ENCODE results near the gene EML4.

Gene EML4

DNA sequence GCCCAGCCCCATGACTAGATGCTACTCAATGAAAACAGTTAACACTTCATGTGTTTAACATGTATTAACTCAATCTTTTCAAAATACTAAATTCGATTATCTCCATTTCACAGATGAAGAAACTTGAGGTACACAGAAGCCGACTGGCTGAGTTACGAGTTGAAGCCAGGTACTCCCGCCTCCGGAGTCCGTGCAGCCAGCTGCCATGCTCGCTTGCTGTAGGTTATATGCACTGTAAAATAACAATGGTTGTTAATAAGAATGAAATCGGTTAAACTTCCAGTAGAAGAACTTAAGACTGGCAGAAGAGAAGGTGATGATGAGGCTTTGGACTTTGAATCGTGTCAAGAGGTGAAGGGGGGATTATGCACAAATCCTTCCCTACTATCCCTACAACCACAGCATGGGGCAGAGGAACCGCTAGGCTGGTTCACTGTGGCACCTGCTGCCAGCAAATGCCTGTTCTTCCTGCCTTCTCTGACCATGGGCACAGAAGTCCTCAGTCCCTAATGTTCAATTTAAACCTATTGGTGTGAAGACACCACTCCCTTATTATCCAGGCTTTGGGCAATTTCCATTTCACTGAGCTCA, 166.5 kb downstream of the EML4 start:
- H3K9me3 ChIP-seq (ENCODE audit: insufficient read depth, low read depth, low read length) = no peaks in the 10 kb centered on the region
- no peaks in the 10 kb centered on the region for H3F3A ChIP-seq (ENCODE audit: low read depth)
- H3K79me2 ChIP-seq (ENCODE audit: insufficient read depth, low read length) = no peaks in the 10 kb centered on the region
- H3K9me2 ChIP-seq (replicated peaks; ENCODE audit: low read depth, low read length) = no peaks in the 10 kb centered on the region
- no peak overlapping the region for H3K9ac ChIP-seq (ENCODE audit: low read depth, low read length, poor library complexity, severe bottlenecking)
- peaks cover 31% of the 10 kb centered on the region; the same call in 1 of the 2 replicates for H3K36me3 ChIP-seq (ENCODE audit: insufficient read depth, low read length)
- no peak for TF ChIP-seq EZH2phosphoT487 (IDR thresholded peaks at IDR 0.05; ENCODE audit: borderline replicate concordance)
- TF ChIP-seq, protein P1, sequence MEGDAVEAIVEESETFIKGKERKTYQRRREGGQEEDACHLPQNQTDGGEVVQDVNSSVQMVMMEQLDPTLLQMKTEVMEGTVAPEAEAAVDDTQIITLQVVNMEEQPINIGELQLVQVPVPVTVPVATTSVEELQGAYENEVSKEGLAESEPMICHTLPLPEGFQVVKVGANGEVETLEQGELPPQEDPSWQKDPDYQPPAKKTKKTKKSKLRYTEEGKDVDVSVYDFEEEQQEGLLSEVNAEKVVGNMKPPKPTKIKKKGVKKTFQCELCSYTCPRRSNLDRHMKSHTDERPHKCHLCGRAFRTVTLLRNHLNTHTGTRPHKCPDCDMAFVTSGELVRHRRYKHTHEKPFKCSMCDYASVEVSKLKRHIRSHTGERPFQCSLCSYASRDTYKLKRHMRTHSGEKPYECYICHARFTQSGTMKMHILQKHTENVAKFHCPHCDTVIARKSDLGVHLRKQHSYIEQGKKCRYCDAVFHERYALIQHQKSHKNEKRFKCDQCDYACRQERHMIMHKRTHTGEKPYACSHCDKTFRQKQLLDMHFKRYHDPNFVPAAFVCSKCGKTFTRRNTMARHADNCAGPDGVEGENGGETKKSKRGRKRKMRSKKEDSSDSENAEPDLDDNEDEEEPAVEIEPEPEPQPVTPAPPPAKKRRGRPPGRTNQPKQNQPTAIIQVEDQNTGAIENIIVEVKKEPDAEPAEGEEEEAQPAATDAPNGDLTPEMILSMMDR (conservative IDR thresholded peaks at IDR 0.05; ENCODE audit: low read length) = no peak
- H3K4me2 ChIP-seq (ENCODE audit: low read depth, low read length, poor library complexity, severe bottlenecking) = no peak overlapping the region
- H3K27me3 ChIP-seq (ENCODE audit: insufficient read depth, low read length, poor library complexity, severe bottlenecking) = no peaks in the 10 kb centered on the region
- no peaks in the 10 kb centered on the region for H4K20me1 ChIP-seq (ENCODE audit: insufficient read depth, low read length, poor library complexity, severe bottlenecking)
- no peak overlapping the region for H2AFZ ChIP-seq (ENCODE audit: low read length)
- H3K4me1 ChIP-seq (ENCODE audit: insufficient read depth, low read length, poor library complexity, severe bottlenecking) = no peaks in the 10 kb centered on the region
- H3K4me3 ChIP-seq (ENCODE audit: low read length, poor library complexity, severe bottlenecking) = no peak overlapping the region

DNA sequence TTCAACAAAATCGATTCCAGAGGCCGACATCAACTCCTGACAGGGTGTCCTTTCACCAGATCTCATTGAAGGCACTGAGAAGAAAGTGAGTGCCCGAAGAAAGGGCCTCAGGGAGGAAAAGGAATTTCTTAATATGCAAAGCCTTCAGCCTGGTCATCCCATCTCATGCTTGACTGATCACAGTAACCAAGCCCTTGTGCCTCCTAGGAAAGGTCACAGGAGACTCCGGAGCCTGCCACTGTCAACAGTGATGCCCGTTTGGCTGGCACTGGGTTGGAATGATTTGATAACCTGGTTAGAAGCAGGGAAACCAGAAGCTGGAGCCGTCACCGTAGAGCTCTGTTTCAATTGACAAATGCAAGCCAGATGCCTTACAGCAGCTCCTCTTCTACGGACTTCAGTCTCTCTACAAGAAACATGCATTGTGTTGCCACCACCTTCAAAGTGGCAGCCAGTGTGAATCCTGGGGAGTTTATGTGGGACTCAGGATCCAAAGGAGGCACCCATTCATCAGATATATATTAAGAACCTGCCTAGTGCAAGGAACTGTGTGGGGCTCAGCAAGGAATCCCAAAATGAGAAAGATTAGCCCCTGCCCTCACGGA, 167.3 kb downstream of the EML4 start:
- H3K27me3 ChIP-seq (ENCODE audit: insufficient read depth, low read length, poor library complexity, severe bottlenecking) = no peaks in the 10 kb centered on the region
- H3K79me2 ChIP-seq (ENCODE audit: insufficient read depth, low read length) = no peaks in the 10 kb centered on the region
- H3K9me2 ChIP-seq (replicated peaks; ENCODE audit: low read depth, low read length) = no peaks in the 10 kb centered on the region
- H3K4me2 ChIP-seq (ENCODE audit: low read depth, low read length, poor library complexity, severe bottlenecking) = no peak overlapping the region
- peaks cover 31% of the 10 kb centered on the region; the same call in 1 of the 2 replicates for H3K36me3 ChIP-seq (ENCODE audit: insufficient read depth, low read length)
- no peaks in the 10 kb centered on the region for H3F3A ChIP-seq (ENCODE audit: low read depth)
- no peak overlapping the region for H2AFZ ChIP-seq (ENCODE audit: low read length)
- H3K9ac ChIP-seq (ENCODE audit: low read depth, low read length, poor library complexity, severe bottlenecking) = no peak overlapping the region
- H3K4me3 ChIP-seq (ENCODE audit: low read length, poor library complexity, severe bottlenecking) = no peak overlapping the region
- H3K4me1 ChIP-seq (ENCODE audit: insufficient read depth, low read length, poor library complexity, severe bottlenecking) = no peaks in the 10 kb centered on the region
- TF ChIP-seq EZH2phosphoT487 (IDR thresholded peaks at IDR 0.05; ENCODE audit: borderline replicate concordance) = no peak
- TF ChIP-seq, protein P1 (conservative IDR thresholded peaks at IDR 0.05; ENCODE audit: low read length) = no peak
- H4K20me1 ChIP-seq (ENCODE audit: insufficient read depth, low read length, poor library complexity, severe bottlenecking) = no peaks in the 10 kb centered on the region
- H3K9me3 ChIP-seq (ENCODE audit: insufficient read depth, low read depth, low read length) = no peaks in the 10 kb centered on the region

- no peaks in the 10 kb centered on the region for H3K9me3 ChIP-seq (ENCODE audit: insufficient read depth, low read depth, low read length)
- no peak overlapping the region for H3K4me3 ChIP-seq (ENCODE audit: low read length, poor library complexity, severe bottlenecking)
- TF ChIP-seq EZH2phosphoT487 (IDR thresholded peaks at IDR 0.05; ENCODE audit: borderline replicate concordance) = no peak
- TF ChIP-seq, protein P1 (conservative IDR thresholded peaks at IDR 0.05; ENCODE audit: low read length) = peak; percentile 38
- H3K4me2 ChIP-seq (ENCODE audit: low read depth, low read length, poor library complexity, severe bottlenecking) = no peak overlapping the region
- H3K9ac ChIP-seq (ENCODE audit: low read depth, low read length, poor library complexity, severe bottlenecking) = no peak overlapping the region
- H3K9me2 ChIP-seq (replicated peaks; ENCODE audit: low read depth, low read length) = no peaks in the 10 kb centered on the region
- no peak overlapping the region for H2AFZ ChIP-seq (ENCODE audit: low read length)
- peaks cover 21% of the 10 kb centered on the region; the same call in 1 of the 2 replicates for H3K36me3 ChIP-seq (ENCODE audit: insufficient read depth, low read length)
- no peaks in the 10 kb centered on the region for H4K20me1 ChIP-seq (ENCODE audit: insufficient read depth, low read length, poor library complexity, severe bottlenecking)
- no peaks in the 10 kb centered on the region for H3F3A ChIP-seq (ENCODE audit: low read depth)
- H3K4me1 ChIP-seq (ENCODE audit: insufficient read depth, low read length, poor library complexity, severe bottlenecking) = no peaks in the 10 kb centered on the region
- no peaks in the 10 kb centered on the region for H3K27me3 ChIP-seq (ENCODE audit: insufficient read depth, low read length, poor library complexity, severe bottlenecking)
- no peaks in the 10 kb centered on the region for H3K79me2 ChIP-seq (ENCODE audit: insufficient read depth, low read length)
These were observed 168.2 kb downstream of the EML4 start for GRCh38 chr2:42337356-42337820.
